ENCODE measurements around the gene MPZ. TPM values are rescaled to one million over a fixed set of nuclear protein-coding genes. Genes with fewer than 3 reads are reported as not detected.

The MPZ gene
- total RNA-seq, 2 donors from 2014 or later: 4.4 to 6.6 TPM

DNA sequence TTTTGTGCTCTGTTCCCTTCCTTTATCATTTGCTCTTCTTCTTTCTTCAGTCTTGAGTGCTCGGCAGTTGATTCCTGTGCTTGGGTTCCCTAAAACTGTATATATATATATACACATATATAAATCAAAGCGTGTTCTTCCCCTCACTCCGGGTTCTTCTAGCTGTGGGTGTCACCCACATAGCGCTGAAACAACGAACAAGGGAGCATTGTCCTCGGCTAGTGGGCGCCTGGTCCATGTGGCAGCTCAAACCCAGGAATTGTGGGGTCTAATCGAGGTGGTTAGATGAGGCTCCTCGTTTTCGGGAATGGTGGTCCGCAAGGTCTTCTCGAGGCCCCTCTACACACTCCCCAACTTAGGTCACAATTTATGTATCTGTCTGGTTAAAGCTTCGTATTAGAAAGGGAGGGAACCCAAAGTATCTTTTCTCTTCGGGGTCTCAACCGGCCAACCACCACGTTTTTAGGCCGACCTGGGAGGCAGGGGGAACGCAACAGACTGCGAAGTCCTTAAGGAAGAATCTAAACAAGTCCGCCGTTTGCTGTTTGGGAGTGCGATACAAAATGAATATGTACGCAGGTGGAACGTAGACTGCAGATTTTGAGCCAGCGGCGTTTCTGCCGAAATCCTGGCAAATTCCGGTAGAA, 3.9 kb upstream of the MPZ start:
- Mint-ChIP-seq H3K27ac (peak overlapping the region; percentile 96 to 98), H3K27me3 (no peaks in the 10 kb centered on the region), H3K4me1 (ENCODE audit: low read depth in 2 of 2) (peaks cover 15 to 24% of the 10 kb centered on the region in 2 donors), H3K36me3 (no peaks in the 10 kb centered on the region), H3K9me3 (no peaks in the 10 kb centered on the region), H3K4me3 (peak overlapping the region; percentile 96)
- DNase-seq (ENCODE audit: low spot score) (no peak), ATAC-seq (no peak)

DNA sequence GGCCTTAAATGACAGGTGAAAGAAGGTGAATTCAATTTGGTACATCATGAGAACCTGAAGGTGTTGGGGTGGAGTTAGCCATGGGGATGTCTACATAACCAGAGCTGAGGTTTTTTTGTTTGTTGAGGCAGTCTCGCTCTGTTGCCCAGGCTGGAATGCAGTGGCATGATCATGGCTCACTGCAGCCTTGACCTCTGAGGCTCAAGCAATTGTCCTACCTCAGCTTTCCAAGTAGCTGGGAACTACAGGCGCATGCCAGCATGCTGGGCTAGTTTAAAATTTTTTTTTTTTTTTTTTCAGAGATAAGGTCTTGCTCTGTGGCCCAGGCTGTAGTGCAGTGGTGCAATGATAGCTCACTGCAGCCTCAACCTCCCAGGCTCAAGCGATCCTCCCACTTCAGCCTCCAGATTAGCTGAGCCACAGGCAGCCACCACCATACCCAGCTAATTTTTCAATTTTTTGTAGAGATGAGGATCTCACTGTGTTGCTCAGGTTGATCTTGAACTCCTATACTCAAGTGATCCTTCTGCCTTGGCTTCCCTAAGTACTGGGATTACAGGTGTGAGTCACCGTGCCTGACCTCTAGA, 1.9 kb upstream of the MPZ start:
- no peaks in the 10 kb centered on the region for H3K36me3 Mint-ChIP-seq
- no peak overlapping the region for H3K27ac Mint-ChIP-seq
- H3K9me3 Mint-ChIP-seq: no peaks in the 10 kb centered on the region
- peaks cover 21 to 33% of the 10 kb centered on the region in 2 donors for H3K4me1 Mint-ChIP-seq (ENCODE audit: low read depth in 2 of 2)
- no peak for ATAC-seq
- H3K4me3 Mint-ChIP-seq: no peak overlapping the region
- H3K27me3 Mint-ChIP-seq: no peaks in the 10 kb centered on the region
- DNase-seq (ENCODE audit: low spot score): no peak

DNA sequence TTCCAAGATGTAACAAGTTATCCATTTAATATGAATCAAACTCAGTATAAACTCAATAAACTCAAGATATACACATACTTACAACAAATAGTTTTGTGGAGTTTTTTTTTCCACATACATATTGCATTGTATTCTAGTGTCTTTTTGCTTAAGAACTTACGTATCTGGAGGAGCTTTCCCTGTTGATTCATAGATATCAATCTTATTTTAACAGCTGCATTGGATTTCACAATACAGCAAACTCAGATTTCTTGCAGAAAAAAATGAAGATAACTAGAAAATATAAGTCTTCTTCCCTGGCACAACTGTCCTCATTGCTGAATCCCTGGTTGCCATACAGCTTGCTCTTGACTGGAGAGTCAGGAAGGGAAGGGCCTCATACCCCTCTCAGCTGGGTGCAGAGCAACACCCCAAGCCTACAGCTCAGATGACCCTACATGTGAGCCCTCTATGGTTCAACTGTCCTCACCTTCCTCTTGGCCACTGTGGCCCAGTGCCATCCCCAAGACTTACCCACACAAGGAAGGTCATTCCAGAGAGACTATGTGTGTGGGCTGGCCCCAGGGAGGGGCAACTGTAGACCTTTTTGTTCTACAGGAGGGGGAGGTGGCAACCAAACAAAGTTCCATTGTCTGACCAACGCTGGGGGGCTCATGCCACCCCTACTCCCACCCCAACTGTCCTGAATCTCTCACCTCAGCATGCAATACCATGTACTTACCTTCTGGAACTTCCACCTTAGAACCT, 1.7 kb downstream of the MPZ start:
- ATAC-seq (no peak), DNase-seq (ENCODE audit: low spot score) (no peak)
- peaks cover 31 to 34% of the 10 kb centered on the region in 2 donors for H3K4me1 Mint-ChIP-seq (ENCODE audit: low read depth in 2 of 2)
- no peaks in the 10 kb centered on the region for H3K27me3 Mint-ChIP-seq
- H3K27ac Mint-ChIP-seq: peak overlapping the region in 1 of 2 donors; percentile 17
- H3K36me3 Mint-ChIP-seq: no peaks in the 10 kb centered on the region
- H3K4me3 Mint-ChIP-seq: no peak overlapping the region
- no peaks in the 10 kb centered on the region for H3K9me3 Mint-ChIP-seq

DNA sequence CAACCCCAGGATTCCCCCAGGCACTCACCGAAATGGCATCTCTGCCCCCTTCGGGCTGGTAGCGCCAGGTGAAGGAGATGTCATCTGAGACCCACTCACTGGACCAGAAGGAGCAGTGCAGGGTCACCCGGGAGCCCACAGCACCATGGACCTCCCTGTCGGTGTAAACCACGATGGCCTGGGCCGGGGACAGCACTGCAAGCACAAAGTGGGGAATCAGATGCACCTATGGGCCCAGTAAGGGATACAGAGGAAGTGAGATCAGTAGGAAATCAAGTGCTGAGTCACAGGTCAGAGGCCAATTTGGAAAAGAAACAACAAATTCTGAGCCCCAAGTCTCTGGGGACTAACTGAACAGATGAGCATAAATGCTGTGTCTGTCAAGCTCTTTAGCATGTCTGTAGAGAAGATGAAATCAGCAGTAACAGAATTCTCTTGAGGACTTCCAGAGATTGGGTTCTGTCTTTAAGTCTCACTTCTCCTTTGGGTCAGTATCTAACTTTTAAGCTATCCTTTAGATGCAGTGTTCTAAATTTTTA, 2.5 kb downstream of the MPZ start:
- H3K4me3 Mint-ChIP-seq: peak overlapping the region; percentile 99
- DNase-seq (ENCODE audit: low spot score) (no peak), ATAC-seq (no peak)
- peak overlapping the region; percentile 17 to 96 for H3K27ac Mint-ChIP-seq
- H3K4me1 Mint-ChIP-seq (ENCODE audit: low read depth in 2 of 2): peaks cover 29 to 34% of the 10 kb centered on the region in 2 donors
- H3K9me3 Mint-ChIP-seq: no peaks in the 10 kb centered on the region
- no peaks in the 10 kb centered on the region for H3K27me3 Mint-ChIP-seq
- no peaks in the 10 kb centered on the region for H3K36me3 Mint-ChIP-seq

DNA sequence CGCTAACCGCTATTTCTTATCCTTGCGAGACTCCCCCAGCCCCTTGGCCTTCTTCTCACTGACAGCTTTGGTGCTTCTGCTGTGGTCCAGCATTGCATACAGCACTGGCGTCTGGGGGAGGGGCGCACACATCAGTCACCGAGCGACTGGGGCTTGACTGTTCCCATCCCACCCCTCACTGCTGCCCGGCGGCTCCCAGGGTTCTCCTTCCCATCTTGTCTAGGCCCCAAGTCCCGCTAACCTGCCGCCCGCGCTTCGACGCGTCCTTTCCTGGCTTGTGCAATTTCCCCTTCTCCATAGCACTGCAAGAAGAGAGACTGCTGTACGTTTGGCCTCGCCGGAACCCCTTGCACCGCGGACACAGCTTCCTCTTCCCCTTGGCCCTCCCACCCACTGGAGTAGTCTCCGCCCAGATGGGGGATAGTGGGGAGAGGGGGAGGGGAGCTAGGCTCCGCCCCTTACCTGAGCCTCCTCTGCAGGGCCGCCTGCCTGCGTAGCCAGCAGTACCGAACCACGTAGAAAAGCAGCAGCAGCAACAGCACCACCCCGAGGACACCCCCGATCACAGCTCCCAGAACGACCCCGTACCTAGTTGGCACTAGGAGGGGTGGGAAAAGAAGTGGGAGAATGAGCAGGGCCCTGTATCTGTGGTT, 3.8 kb downstream of the MPZ start:
- Mint-ChIP-seq H3K4me3 (peak overlapping the region; percentile 99), H3K27ac (peak overlapping the region; percentile 96 to 100), H3K9me3 (no peaks in the 10 kb centered on the region), H3K4me1 (ENCODE audit: low read depth in 2 of 2) (peaks cover 27 to 34% of the 10 kb centered on the region in 2 donors), H3K27me3 (no peaks in the 10 kb centered on the region), H3K36me3 (no peaks in the 10 kb centered on the region)
- ATAC-seq (peak; percentile 96 to 97), DNase-seq (ENCODE audit: low spot score) (peak; percentile 89)

DNA sequence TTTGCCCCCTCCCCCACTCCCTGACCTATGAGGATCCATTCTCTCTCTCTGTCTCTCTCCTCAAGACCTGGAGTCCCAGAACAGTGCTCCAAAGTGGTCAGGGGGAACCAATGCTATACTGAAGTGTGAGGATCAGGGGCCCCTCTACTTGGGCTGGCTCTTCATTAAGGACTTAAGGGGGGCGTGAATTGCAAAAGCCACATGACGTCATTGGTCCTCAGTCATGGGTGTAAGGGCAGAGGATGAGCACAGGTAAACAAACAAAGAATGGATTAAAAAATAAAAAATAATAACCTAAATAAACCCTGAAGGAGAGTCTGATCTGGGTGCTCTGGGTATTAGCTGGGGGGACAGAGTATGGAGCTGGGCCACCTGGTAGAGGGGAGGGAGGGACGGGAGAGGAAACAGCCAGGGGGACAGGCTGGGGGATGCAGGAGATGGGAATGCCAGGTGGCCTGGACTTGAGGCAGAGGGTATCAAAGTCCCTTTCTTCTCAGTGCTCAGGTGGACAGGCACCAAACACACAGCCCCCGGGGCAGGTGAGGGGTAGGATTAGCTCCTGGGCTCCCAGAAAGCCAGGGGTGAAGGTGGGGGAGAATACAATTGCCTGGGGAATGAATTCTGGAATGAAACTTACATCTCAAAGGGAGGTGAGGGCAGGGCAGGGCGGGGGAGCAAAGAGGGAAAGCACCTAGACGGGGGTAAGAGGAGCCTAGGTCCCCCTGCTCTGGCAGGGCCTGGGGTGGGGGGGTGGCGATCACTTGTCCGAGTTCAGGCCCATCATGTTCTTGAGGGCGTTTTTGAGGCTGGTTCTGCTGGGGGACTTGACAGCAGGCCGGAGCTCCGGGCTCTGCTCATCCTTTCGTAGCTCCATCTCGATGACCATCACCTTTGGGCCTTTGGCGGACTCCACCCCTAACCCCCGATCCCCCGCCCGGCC, 4.6 kb downstream of the MPZ start:
- Mint-ChIP-seq H3K9me3 (no peaks in the 10 kb centered on the region), H3K27ac (peak overlapping the region; percentile 96 to 100), H3K36me3 (no peaks in the 10 kb centered on the region), H3K27me3 (no peaks in the 10 kb centered on the region), H3K4me3 (peak overlapping the region; percentile 99), H3K4me1 (ENCODE audit: low read depth in 2 of 2) (peaks cover 27 to 34% of the 10 kb centered on the region in 2 donors)
- no peak for DNase-seq (ENCODE audit: low spot score)
- ATAC-seq: no peak

DNA sequence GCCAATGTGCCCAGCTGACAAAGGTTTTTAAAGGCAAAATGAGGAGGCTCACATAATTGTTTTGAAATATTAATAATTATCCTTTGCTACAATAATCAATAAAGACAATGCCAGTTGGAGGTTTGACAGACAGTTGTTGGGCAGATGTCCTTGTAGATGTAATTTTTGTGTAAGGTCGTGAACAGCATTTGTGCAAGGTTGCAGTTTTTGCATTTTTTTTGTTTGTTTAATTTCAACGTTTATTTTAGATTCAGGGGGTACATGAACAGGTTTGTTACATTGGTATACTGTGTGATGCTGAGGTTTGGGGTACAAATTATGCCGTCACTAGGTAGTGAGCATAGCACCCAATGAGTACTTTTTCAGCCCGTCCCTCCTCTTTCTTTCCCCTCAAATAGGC, 9.3 kb downstream of the MPZ start:
- no peak overlapping the region for H3K27ac Mint-ChIP-seq
- ATAC-seq (no peak), DNase-seq (ENCODE audit: low spot score) (no peak)
- H3K9me3 Mint-ChIP-seq: no peaks in the 10 kb centered on the region
- H3K36me3 Mint-ChIP-seq: no peaks in the 10 kb centered on the region
- no peak overlapping the region for H3K4me3 Mint-ChIP-seq
- peaks cover 17 to 28% of the 10 kb centered on the region in 2 donors for H3K4me1 Mint-ChIP-seq (ENCODE audit: low read depth in 2 of 2)
- H3K27me3 Mint-ChIP-seq: no peaks in the 10 kb centered on the region

DNA sequence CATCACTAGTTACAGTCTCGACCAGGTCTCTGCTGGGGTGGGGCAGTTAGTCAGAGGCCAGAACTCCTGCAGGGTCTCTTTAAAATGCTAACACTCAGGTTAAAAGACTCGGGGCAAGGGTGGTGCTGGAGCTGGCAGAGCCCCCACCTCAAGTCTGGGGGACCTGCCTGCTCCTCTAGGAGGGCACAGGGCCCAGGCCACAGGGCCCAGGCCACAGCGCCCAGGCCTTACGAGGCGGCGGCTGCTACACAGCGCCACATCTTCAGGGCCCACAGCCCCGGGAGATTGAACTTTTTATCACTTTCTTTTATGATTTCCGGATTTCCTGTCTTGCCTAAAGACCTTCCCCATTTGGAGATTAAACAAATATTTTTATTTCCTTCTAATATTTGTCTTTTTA, 10.4 kb downstream of the MPZ start:
- no peaks in the 10 kb centered on the region for H3K36me3 Mint-ChIP-seq

DNA sequence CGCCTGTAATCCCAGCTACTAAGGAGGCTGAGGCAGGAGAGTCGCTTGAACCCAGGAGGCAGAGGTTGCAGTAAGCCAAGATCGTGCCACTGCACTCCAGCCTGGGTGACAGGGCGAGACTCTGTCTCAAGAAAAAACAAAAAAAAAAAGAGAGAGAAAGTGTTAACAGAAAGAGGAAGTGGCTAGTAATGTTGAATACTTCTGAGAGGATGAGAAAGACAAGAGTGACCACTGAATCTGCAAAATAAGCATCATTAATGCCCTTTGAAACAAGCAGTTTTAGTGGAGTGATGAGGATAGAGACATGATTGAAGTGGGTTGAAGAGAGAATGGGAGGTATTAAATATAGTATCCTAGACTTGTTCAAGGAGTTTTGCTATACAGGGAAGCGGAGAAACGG, 11.7 kb downstream of the MPZ start:
- no peak for ATAC-seq
- Mint-ChIP-seq H3K27ac (peak overlapping the region in 1 of 2 donors; percentile 0), H3K36me3 (no peaks in the 10 kb centered on the region), H3K4me3 (no peak overlapping the region), H3K9me3 (no peaks in the 10 kb centered on the region), H3K4me1 (ENCODE audit: low read depth in 2 of 2) (peaks cover 9 to 12% of the 10 kb centered on the region in 2 donors), H3K27me3 (no peaks in the 10 kb centered on the region)
- no peak for DNase-seq (ENCODE audit: low spot score)

More for the DNA sequence above, 10.4 kb downstream of the MPZ start:
- Mint-ChIP-seq H3K4me1 (ENCODE audit: low read depth in 2 of 2) (peaks cover 10 to 16% of the 10 kb centered on the region in 2 donors), H3K27ac (no peak overlapping the region), H3K27me3 (no peaks in the 10 kb centered on the region), H3K4me3 (no peak overlapping the region), H3K9me3 (no peaks in the 10 kb centered on the region)
- ATAC-seq (peak in 1 of 2 donors; percentile 46), DNase-seq (ENCODE audit: low spot score) (no peak)

DNA sequence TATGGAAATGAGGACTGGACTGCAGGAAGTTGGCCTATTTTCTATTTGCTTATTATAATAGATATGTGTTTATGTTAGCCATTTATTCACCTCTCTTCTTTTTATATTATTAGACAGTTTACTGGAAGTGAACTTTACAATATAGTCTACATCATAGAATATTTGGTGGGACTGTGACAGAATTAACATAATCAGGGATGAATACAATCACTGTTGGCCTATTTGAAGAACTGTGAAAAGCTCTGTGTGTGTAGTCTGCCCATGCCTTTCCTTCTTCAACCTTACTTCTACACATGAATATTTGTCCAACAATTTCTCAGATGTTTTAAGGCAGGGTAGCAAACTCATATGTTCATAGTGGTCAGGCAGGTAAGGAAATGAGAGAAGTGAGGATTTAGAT, 12.4 kb downstream of the MPZ start:
- Mint-ChIP-seq H3K36me3 (no peaks in the 10 kb centered on the region), H3K4me1 (ENCODE audit: low read depth in 2 of 2) (peaks cover 9 to 12% of the 10 kb centered on the region in 2 donors), H3K27me3 (no peaks in the 10 kb centered on the region), H3K27ac (no peak overlapping the region), H3K4me3 (no peak overlapping the region), H3K9me3 (no peaks in the 10 kb centered on the region)
- ATAC-seq: no peak
- DNase-seq (ENCODE audit: low spot score): no peak

DNA sequence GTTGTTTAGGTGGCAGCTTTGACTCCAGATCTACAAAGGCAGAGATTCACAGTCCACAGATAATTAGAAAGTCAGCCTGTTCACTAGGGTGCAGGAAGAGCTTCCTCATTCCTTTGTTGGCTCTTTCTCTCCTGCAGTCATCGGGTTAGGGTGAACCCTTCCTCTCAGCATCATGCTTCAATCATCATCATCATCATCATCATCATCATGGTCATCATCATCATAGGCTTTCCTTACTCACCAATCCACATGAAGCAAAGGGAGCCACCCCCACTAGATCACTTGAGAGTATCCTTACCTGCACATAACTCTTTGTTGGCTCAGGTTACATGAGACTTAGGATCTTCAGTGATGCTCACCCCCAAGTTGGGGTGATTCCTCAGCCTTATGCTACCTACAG, 19.0 kb downstream of the MPZ start:
- H3K9me3 Mint-ChIP-seq: no peaks in the 10 kb centered on the region
- H3K27ac Mint-ChIP-seq: no peak overlapping the region
- H3K27me3 Mint-ChIP-seq: no peaks in the 10 kb centered on the region
- peaks cover 4 to 6% of the 10 kb centered on the region in 2 donors for H3K4me1 Mint-ChIP-seq (ENCODE audit: low read depth in 2 of 2)
- H3K36me3 Mint-ChIP-seq: no peaks in the 10 kb centered on the region
- no peak for DNase-seq (ENCODE audit: low spot score)
- no peak overlapping the region for H3K4me3 Mint-ChIP-seq
- ATAC-seq: no peak

DNA sequence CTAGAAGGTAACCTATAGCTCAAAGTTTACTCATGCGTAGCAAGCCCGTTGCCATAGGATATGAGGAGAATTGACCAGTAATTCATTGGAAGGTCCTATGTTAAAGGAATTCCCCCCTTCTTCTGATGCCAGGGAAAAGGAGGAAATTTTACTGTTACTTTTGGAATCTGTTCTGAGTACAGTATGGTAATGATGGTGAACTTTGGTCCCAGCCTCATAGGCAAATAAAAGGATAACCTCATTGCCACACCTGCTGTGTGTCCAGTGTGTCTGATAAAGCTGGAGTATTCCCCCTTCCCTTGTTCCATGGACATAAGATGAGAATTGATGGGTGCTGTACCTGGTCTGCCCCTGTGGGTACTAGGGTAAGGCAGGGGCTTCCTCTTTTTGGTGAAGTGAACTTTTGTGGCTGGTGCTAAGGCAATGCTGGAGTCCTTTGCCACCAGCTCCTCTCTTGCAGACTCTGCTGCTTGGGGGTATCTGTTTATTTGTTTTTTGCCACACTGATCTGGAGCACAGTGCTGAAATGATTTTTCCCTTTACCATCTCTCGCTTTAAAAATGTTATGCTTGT, 22.2 kb downstream of the MPZ start:
- no peaks in the 10 kb centered on the region for H3K36me3 Mint-ChIP-seq
- peaks cover 4 to 6% of the 10 kb centered on the region in 2 donors for H3K4me1 Mint-ChIP-seq (ENCODE audit: low read depth in 2 of 2)
- H3K27ac Mint-ChIP-seq: no peak overlapping the region
- ATAC-seq (no peak), DNase-seq (ENCODE audit: low spot score) (no peak)
- H3K4me3 Mint-ChIP-seq: no peak overlapping the region
- no peaks in the 10 kb centered on the region for H3K9me3 Mint-ChIP-seq
- peaks cover 8 to 11% of the 10 kb centered on the region in 2 donors for H3K27me3 Mint-ChIP-seq
